ENCODE measurements around the gene CNPY1.
"Not testable (repeated sequence)": the region's sequence is repeated elsewhere in the genome, so short reads cannot be mapped to it uniquely, and the experiment has no call there.

The CNPY1 gene

GRCh38 chr7:155546449-155546848, at the start of gene CNPY1:
Gene CNPY1, minus strand, starts transcription at chr7:155546559. Its CDS starts 630 bp downstream, at chr7:155545929.
- not testable (repeated sequence) for H3K4me3 ChIP-seq (ENCODE audit: low read depth in 1 of 2, low read length in 2 of 2); DNase-seq; ATAC-seq (ENCODE audit: insufficient read depth, low read depth); H3K27ac ChIP-seq (ENCODE audit: low read length); H3K79me2 ChIP-seq (ENCODE audit: insufficient read depth, low read length); H3K4me1 ChIP-seq (ENCODE audit: insufficient read depth, low read length); H2AFZ ChIP-seq (ENCODE audit: low read depth, low read length); H4K20me1 ChIP-seq (ENCODE audit: insufficient read depth, low read length); H3K36me3 ChIP-seq (ENCODE audit: insufficient read depth, low read length); H3K9ac ChIP-seq (ENCODE audit: low read depth, low read length); H3K9me3 ChIP-seq (ENCODE audit: insufficient read depth, low read length, severe bottlenecking); H3K4me2 ChIP-seq (ENCODE audit: insufficient read depth, low read length)
- peaks cover 13% of the 10 kb centered on the region for H3K27me3 ChIP-seq (ENCODE audit: insufficient read depth, low read length, poor library complexity)

- H3K27me3 ChIP-seq (ENCODE audit: insufficient read depth, low read length, poor library complexity) = no peaks in the 10 kb centered on the region
- H3K4me2 ChIP-seq (ENCODE audit: insufficient read depth, low read length) = no peak overlapping the region
- no peak overlapping the region for H3K4me3 ChIP-seq (ENCODE audit: low read depth in 1 of 2, low read length in 2 of 2)
- TF ChIP-seq EZH2 (IDR thresholded peaks at IDR 0.05; ENCODE audit: borderline replicate concordance, low read depth, low read length, severe bottlenecking) (no peak), CTCF (IDR thresholded peaks at IDR 0.05; ENCODE audit: borderline replicate concordance, extremely low read depth, low read length, poor library complexity, severe bottlenecking) (no peak)
- H3K36me3 ChIP-seq (ENCODE audit: insufficient read depth, low read length) = no peaks in the 10 kb centered on the region
- H4K20me1 ChIP-seq (ENCODE audit: insufficient read depth, low read length) = no peaks in the 10 kb centered on the region
- ATAC-seq (ENCODE audit: insufficient read depth, low read depth) (no peak), DNase-seq (no peak)
- no peak overlapping the region for H2AFZ ChIP-seq (ENCODE audit: low read depth, low read length)
- peaks cover 6% of the 10 kb centered on the region for H3K4me1 ChIP-seq (ENCODE audit: insufficient read depth, low read length)
- no peak overlapping the region for H3K27ac ChIP-seq (ENCODE audit: low read length)
- no peak overlapping the region for H3K9ac ChIP-seq (ENCODE audit: low read depth, low read length)
- no peaks in the 10 kb centered on the region for H3K9me3 ChIP-seq (ENCODE audit: insufficient read depth, low read length, severe bottlenecking)
- no peaks in the 10 kb centered on the region for H3K79me2 ChIP-seq (ENCODE audit: insufficient read depth, low read length)
Observed at GRCh38 chr7:155594961-155595366, 48.6 kb upstream of the CNPY1 start.

GRCh38 chr7:155594163-155594732, 47.9 kb upstream of the CNPY1 start:
- Histone ChIP-seq H3K27me3 (ENCODE audit: insufficient read depth, low read length, poor library complexity) (no peaks in the 10 kb centered on the region), H3K4me1 (ENCODE audit: insufficient read depth, low read length) (peaks cover 6% of the 10 kb centered on the region), H3K9ac (ENCODE audit: low read depth, low read length) (no peak overlapping the region), H3K36me3 (ENCODE audit: insufficient read depth, low read length) (no peaks in the 10 kb centered on the region), H4K20me1 (ENCODE audit: insufficient read depth, low read length) (no peaks in the 10 kb centered on the region; the same call in 1 of the 2 replicates), H3K4me2 (ENCODE audit: insufficient read depth, low read length) (no peak overlapping the region), H3K79me2 (ENCODE audit: insufficient read depth, low read length) (no peaks in the 10 kb centered on the region), H2AFZ (ENCODE audit: low read depth, low read length) (no peak overlapping the region), H3K4me3 (ENCODE audit: low read depth in 1 of 2, low read length in 2 of 2) (no peak overlapping the region), H3K9me3 (ENCODE audit: insufficient read depth, low read length, severe bottlenecking) (no peaks in the 10 kb centered on the region), H3K27ac (ENCODE audit: low read length) (no peak overlapping the region)
- DNase-seq (no peak), ATAC-seq (ENCODE audit: insufficient read depth, low read depth) (no peak)
- no peak for TF ChIP-seq CTCF (IDR thresholded peaks at IDR 0.05; ENCODE audit: borderline replicate concordance, extremely low read depth, low read length, poor library complexity, severe bottlenecking)
- no peak for TF ChIP-seq EZH2 (IDR thresholded peaks at IDR 0.05; ENCODE audit: borderline replicate concordance, low read depth, low read length, severe bottlenecking)

- no peak for DNase-seq
- no peaks in the 10 kb centered on the region for H3K79me2 ChIP-seq (ENCODE audit: insufficient read depth, low read length)
- H3K4me3 ChIP-seq (ENCODE audit: low read depth in 1 of 2, low read length in 2 of 2) = no peak overlapping the region
- H4K20me1 ChIP-seq (ENCODE audit: insufficient read depth, low read length) = peaks cover 4% of the 10 kb centered on the region; the same call in 1 of the 2 replicates
- no peak overlapping the region for H3K27ac ChIP-seq (ENCODE audit: low read length)
- H2AFZ ChIP-seq (ENCODE audit: low read depth, low read length) = no peak overlapping the region
- no peaks in the 10 kb centered on the region for H3K27me3 ChIP-seq (ENCODE audit: insufficient read depth, low read length, poor library complexity)
- TF ChIP-seq CTCF (IDR thresholded peaks at IDR 0.05; ENCODE audit: borderline replicate concordance, extremely low read depth, low read length, poor library complexity, severe bottlenecking) = no peak
- no peak for TF ChIP-seq EZH2 (IDR thresholded peaks at IDR 0.05; ENCODE audit: borderline replicate concordance, low read depth, low read length, severe bottlenecking)
- H3K36me3 ChIP-seq (ENCODE audit: insufficient read depth, low read length) = no peaks in the 10 kb centered on the region
- H3K9ac ChIP-seq (ENCODE audit: low read depth, low read length) = no peak overlapping the region
- H3K4me1 ChIP-seq (ENCODE audit: insufficient read depth, low read length) = 0 out of 2 replicates have a peak, but pooled peaks cover under 1% of the 10 kb centered on the region
- no peaks in the 10 kb centered on the region for H3K9me3 ChIP-seq (ENCODE audit: insufficient read depth, low read length, severe bottlenecking)
- H3K4me2 ChIP-seq (ENCODE audit: insufficient read depth, low read length) = no peak overlapping the region
- ATAC-seq (ENCODE audit: insufficient read depth, low read depth) = no peak
Observed at GRCh38 chr7:155593461-155594162, 47.3 kb upstream of the CNPY1 start.

Data from DND-41 (cell line).